HUES64 (cell line): ENCODE measurements around the gene EMD.

Experiments
- H3K27ac ChIP-seq: 2 replicates; pipeline ENCODE4 v1.7.0; 2013; ENCODE audit warnings: low read depth, low read length, inconsistent platforms
- H3K27me3 ChIP-seq: 2 replicates; pipeline ENCODE4 v1.6.1; 2013; ENCODE audit warnings: mild to moderate bottlenecking, low read length; ENCODE audit not compliant: insufficient read depth
- H3K36me3 ChIP-seq: 2 replicates; pipeline ENCODE4 v1.6.1; 2013; ENCODE audit warnings: mild to moderate bottlenecking, low read length; ENCODE audit not compliant: insufficient read depth
- H3K4me1 ChIP-seq: 2 replicates; pipeline ENCODE4 v1.6.1; 2013; ENCODE audit warnings: mild to moderate bottlenecking, low read length, moderate library complexity; ENCODE audit not compliant: insufficient read depth
- H3K4me3 ChIP-seq: 2 replicates; pipeline ENCODE4 v1.5.1; 2013; ENCODE audit warnings: mild to moderate bottlenecking, low read length, moderate library complexity
- H3K9ac ChIP-seq: 2 replicates; pipeline ENCODE4 v1.6.1; 2013; ENCODE audit warnings: mild to moderate bottlenecking, low read depth, low read length
- H3K9me3 ChIP-seq: 2 replicates; pipeline ENCODE4 v1.6.1; 2013; ENCODE audit warnings: low read depth, low read length; ENCODE audit not compliant: insufficient read depth
- WGBS: fragments of 150-250, 120-280 bp; methylation state at CpG from one replicate; pipeline ENCODE4 v1.1.7; 2013; ENCODE audit warnings: missing lambda C conversion rate; 5-methylcytosine and 5-hydroxymethylcytosine counted together

EMD gene

DNA sequence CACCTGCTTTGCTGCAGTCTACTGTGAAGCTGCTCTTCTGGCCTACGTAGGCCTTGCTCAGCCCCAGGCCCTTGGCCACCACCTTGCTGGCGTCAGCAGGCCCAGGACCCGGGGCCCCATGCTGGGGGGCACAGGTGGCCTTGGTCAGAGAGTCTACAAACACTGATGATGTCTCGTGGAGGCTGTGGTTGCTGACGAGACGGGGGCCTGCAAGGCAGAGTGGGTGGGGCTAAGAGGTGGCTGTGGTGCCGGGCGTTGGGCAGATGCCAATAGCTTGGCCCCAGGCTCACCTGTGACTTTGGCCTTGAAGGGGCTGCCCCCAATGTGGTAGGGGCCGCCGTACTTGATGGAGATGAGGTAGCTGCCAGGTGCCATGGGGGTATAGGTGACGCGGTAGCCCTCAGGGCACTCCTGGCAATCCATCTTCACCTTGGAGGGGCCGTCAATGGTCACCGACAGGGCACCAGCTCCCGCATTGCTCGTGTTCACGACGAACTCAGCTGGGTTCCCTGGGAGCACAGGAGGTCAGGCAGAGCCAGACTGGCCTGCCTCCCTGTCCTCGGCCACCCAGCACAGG lies 29.6 kb upstream of the EMD start:
- Histone ChIP-seq H3K36me3 (peaks cover 63% of the 10 kb centered on the region), H3K9ac (no peak overlapping the region), H3K4me3 (no peak overlapping the region), H3K27me3 (no peaks in the 10 kb centered on the region), H3K9me3 (no peaks in the 10 kb centered on the region), H3K27ac (no peak overlapping the region; the same call in 1 of the 2 replicates), H3K4me1 (no peaks in the 10 kb centered on the region)
- WGBS: 94% methylated on average over 19 of the region's 19 CpGs

DNA sequence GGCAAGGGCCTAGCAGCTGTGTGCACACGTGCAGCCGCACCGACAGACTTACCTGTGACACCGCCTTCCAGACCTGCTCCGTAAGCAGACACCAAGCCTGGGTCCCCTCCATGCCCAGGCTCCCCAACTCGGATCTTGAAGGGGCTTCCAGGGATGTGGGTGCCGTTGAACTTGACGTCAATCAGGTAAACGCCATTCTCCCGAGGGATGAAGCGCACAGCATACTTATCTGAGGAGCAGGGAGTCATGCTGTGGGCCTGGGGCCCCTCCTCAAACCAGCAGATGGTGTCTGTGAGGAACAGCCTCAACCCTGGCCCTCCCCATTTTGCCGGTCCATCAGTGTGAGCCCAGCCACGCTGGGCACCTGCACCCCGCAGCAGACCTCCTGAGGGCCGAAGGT lies 29.1 kb upstream of the EMD start:
- Histone ChIP-seq H3K27me3 (no peaks in the 10 kb centered on the region), H3K9ac (no peak overlapping the region), H3K4me3 (no peak overlapping the region), H3K4me1 (no peaks in the 10 kb centered on the region), H3K27ac (no peak overlapping the region; the same call in 1 of the 2 replicates), H3K9me3 (no peaks in the 10 kb centered on the region), H3K36me3 (peaks cover 68% of the 10 kb centered on the region)
- WGBS: 93% methylated on average over 15 of the region's 15 CpGs

DNA sequence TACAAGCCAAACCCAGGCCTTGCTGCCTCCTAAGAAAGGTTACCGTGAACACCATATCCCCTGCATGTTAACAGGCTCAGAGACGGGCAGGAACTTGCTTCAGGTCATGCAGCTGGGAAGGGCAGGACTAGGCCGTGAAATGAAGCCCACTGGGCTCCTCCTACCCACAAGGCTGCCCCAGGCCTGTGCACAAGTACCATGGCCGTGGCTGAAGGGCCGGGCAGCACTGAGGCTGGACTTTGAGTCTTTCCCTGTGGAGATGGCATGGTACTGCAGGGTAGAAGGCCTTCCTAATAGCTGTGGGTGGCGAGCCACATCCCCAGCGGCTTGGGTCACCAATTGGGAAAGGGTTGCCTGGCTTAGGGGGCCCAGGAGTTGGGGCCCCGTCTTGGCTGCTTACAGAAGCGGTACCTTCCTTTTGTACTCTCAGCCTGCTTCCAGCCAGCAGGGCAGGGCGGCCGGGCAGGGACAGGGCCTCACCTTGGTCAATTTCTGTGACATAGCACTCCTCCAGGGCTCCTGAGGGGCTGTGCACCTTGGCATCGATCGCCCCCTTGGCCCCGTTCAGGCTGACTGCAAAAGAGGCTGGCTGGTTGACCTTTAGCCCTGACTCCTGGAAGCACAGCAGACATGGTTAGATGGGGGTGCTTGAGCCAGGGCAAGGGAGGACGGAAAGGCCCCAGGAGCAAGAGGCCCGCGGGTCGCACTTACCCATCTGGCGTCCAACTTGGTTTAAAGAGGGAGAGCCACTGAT lies 28.5 kb upstream of the EMD start:
- Histone ChIP-seq H3K27ac (no peak overlapping the region; the same call in 1 of the 2 replicates), H3K9me3 (no peaks in the 10 kb centered on the region), H3K27me3 (no peaks in the 10 kb centered on the region), H3K9ac (no peak overlapping the region), H3K4me3 (no peak overlapping the region), H3K4me1 (no peaks in the 10 kb centered on the region), H3K36me3 (peaks cover 74% of the 10 kb centered on the region)
- WGBS: 90% methylated on average over 19 of the region's 19 CpGs

DNA sequence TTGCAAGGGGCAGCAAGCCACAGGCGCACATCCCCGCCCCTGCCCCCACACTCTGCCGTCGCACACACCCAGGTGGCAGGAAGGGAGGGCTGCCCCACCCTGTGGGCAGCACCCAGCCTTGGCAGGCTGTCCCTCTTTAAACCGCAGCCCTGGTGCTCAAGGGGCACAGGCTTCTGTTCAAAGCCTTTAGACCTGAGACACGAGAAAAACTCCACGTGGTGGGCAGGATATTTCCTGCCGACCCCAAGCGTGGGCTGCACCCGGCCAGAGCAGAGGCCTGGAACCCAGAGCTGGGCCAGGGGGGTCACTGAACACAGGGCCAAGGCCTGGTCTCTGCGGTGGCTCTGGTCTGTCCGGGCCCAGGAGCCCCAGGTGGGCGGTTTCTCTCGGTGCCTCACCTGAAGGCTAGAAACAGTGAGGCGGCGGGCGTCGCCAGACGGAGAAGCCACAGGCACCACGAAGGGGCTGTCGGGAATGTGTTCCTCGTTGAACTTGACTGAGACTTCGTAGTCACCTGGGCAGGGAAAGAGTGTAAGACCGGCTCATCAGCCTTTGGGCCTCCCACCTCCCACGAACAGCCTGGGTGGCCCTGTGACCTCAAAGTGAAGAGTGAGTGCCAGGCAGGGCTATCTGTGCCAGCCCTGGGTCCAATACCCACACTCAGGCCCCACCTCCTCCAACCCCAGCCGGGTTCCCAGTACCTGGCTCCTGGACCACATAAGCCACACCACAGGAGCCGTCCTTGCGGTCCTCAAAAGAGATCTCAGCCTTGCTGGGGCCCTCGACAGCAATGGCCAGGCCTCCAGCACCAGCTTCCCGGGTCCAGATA lies 27.7 kb upstream of the EMD start:
- Histone ChIP-seq H3K27ac (no peak overlapping the region; the same call in 1 of the 2 replicates), H3K27me3 (no peaks in the 10 kb centered on the region), H3K36me3 (peaks cover 81% of the 10 kb centered on the region), H3K4me1 (no peaks in the 10 kb centered on the region), H3K9me3 (no peaks in the 10 kb centered on the region), H3K9ac (no peak overlapping the region), H3K4me3 (no peak overlapping the region)
- 95% methylated on average over 30 of the region's 30 CpGs for WGBS

DNA sequence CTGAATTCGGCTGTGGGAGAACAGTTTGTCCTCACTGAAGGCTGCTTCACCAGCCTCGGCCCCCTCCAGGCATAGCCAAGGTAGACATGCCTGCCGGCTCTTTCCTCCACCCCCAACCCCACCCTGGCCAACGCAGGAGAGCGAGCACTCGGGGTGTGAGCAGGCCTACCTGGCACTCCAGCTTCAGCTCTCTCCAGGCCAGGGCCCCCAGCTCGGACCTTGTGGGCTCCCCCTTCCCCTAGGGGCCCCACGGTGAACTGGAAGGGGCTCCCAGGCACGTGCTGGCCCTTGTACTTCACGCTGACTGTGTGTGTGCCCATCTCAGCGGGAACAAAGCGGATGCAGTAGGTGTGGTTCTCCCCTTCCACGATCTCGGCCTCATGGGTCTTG lies 27.1 kb upstream of the EMD start:
- Histone ChIP-seq H3K27ac (no peak overlapping the region), H3K9me3 (no peaks in the 10 kb centered on the region), H3K36me3 (peaks cover 88% of the 10 kb centered on the region), H3K4me3 (no peak overlapping the region), H3K9ac (no peak overlapping the region), H3K4me1 (no peaks in the 10 kb centered on the region), H3K27me3 (no peaks in the 10 kb centered on the region)
- WGBS: 93% methylated on average over 14 of the region's 14 CpGs

DNA sequence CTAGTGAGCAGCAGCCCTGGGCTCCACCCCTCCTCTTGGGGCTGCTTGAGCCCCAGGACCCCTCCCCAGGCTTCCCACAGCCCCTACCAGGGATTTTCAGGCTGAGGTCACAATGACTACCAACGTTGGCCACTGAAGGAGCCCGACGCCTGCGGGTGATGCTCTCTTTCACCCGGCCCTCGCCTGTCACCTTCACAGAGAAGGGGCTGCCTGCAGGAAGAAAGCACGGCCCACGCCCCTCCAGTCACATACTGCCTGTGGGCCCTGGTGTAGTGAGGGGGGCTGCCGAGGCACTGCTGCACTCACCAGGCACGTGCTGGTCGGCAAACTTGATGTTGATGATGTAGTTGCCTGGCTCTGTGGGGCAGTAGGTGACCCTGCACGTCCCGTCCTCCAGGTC lies 26.6 kb upstream of the EMD start:
- Histone ChIP-seq H3K27ac (no peak overlapping the region), H3K9ac (no peak overlapping the region), H3K4me3 (no peak overlapping the region), H3K4me1 (no peaks in the 10 kb centered on the region), H3K27me3 (no peaks in the 10 kb centered on the region), H3K36me3 (peaks cover 92% of the 10 kb centered on the region), H3K9me3 (no peaks in the 10 kb centered on the region)
- 97% methylated on average over 13 of the region's 13 CpGs for WGBS

DNA sequence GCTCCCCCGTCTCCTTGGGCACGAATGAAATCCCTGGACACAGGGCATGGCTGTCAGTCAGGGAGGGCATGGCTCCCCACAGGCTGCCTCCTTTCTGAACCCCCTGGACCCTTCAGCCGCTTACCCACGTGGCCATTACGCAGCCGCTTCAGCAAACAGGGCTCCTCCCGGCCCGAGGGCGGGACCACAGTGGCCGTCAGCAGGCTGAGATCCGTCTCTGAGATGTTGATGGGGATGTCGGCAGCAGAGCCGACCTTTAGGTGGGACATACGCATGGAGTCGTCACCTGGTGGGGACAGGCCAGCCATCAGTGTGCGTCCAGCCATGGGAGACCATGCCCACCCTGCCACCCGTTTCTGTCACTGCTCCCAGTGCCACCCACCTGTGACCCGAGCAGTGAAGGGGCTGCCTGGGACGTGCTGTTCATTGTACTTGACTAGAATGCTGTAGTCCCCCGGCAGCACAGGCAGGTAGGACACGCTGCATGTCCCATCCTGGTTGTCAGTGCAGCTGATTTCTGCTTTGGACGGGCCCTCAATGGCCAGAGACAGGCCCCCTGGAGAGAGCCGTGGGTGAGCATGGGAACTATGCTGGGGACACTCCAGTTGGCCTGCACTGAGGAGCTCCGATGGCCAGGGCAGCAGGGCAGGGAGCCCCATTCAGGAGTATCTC lies 25.8 kb upstream of the EMD start:
- no peaks in the 10 kb centered on the region for H3K27me3 ChIP-seq
- no peaks in the 10 kb centered on the region for H3K9me3 ChIP-seq
- 95% methylated on average over 24 of the region's 24 CpGs for WGBS
- no peak overlapping the region for H3K9ac ChIP-seq
- no peak overlapping the region for H3K4me3 ChIP-seq
- peaks cover 98% of the 10 kb centered on the region for H3K36me3 ChIP-seq
- no peak overlapping the region for H3K27ac ChIP-seq
- H3K4me1 ChIP-seq: no peaks in the 10 kb centered on the region

DNA sequence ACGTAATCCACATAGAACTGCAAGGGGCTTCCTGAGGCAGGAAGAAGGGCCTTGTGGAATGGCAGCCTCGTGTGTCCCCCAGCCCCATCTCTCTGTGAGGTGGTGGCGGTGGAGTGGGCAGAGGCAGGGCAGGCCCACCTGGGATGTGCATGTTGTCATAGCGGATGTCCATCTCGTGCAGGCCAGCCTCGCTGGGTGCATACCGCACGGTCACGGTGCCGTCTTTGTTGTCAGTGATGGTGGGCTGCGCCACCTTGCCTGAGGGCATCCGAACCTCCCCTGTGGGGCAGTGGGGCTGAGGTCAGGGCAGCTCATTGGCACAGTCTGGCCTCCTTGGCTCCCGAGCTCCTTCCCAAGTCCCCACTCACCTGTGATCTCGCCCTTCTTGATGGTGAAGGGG lies 25.1 kb upstream of the EMD start:
- Histone ChIP-seq H3K27ac (no peak overlapping the region), H3K36me3 (peaks cover 99% of the 10 kb centered on the region), H3K9me3 (no peaks in the 10 kb centered on the region), H3K4me3 (no peak overlapping the region), H3K27me3 (no peaks in the 10 kb centered on the region), H3K9ac (no peak overlapping the region), H3K4me1 (no peaks in the 10 kb centered on the region)
- WGBS: 97% methylated on average over 13 of the region's 14 CpGs

DNA sequence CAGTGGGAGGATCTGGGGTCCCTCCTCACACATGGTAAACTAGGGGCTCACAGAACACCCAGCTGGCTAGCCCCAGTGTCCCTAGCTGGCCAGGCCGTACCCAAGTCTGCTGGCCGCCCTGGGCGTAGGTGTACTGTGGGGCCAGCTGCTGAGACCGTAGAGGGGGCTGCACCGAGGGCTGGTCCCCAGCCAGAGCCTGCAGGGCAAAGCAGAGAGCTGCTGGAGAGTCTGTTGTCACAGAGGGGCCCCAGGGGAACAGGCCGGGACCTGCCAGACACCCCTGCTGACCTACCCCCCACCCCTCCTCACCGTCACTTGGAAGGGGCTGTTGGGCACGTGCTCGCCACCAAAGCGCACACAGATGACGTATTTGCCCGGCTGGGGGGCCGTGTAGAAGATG lies 24.6 kb upstream of the EMD start:
- Histone ChIP-seq H3K4me1 (no peaks in the 10 kb centered on the region), H3K9ac (no peak overlapping the region), H3K9me3 (no peaks in the 10 kb centered on the region), H3K4me3 (no peak overlapping the region), H3K27ac (no peak overlapping the region), H3K27me3 (no peaks in the 10 kb centered on the region), H3K36me3 (peaks cover 99% of the 10 kb centered on the region)
- WGBS: 95% methylated on average over 13 of the region's 13 CpGs

DNA sequence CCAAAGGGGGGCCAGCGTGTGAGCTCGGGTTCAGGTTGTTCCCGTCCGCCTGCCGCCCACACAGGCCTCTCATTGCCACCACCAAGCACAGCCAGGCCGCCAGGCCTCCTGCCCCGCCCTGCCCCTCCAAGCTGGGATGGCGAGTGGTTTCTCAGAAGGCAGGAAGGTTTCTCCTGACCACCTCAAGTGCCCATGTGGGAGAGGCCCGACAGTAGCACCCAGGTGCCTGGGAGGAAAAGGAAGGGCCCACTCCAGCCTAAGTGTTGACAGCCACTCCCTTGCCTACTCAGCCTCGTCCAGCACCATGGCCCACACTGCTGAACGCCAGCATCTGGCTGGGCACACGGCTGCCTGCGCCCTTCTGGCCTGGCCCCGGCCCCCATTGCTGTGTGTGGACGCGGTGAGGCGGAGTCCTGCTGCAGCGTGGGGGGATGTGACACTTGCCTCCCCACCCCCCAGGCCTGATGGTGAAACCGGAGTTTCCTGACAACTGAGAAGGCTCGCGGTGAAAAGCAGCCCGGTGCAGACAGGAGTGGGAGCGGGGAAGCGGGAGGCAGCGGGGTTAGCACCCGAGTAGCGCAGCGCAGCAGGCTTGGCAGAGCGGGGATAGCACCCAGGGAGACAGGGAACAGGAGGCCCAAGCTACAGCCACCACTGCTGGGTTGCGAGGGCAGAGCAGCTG lies 23.9 kb upstream of the EMD start:
- WGBS: 95% methylated on average over 30 of the region's 30 CpGs

More for the DNA sequence above, 23.9 kb upstream of the EMD start:
- Histone ChIP-seq H3K4me3 (no peak overlapping the region), H3K36me3 (peaks cover 99% of the 10 kb centered on the region), H3K27ac (no peak overlapping the region), H3K27me3 (no peaks in the 10 kb centered on the region), H3K4me1 (no peaks in the 10 kb centered on the region), H3K9ac (no peak overlapping the region), H3K9me3 (no peaks in the 10 kb centered on the region)
